Measurements from ENCODE around the gene PCCA. TPM values are rescaled to one million over a fixed set of nuclear protein-coding genes. Genes with fewer than 3 reads are reported as not detected.
A peak's percentile ranks its signal among the peaks of the same experiment; 100 is the strongest.

Gene PCCA
- total RNA-seq, 1 donor from 2014 or later: 6.4 TPM

- intact Hi-C loops (cut with micrococcal nuclease): loop anchor here (2.0 to 5.0 kb wide), 5 partner anchors 35 to 849 kb away; no protein-coding TSS in a partner anchor
- H3K27ac Mint-ChIP-seq: peak overlapping the region; percentile 85
- no peaks in the 10 kb centered on the region for H3K36me3 Mint-ChIP-seq (ENCODE audit: low read depth)
- peak; percentile 65 for DNase-seq
- H3K4me3 Mint-ChIP-seq: peak overlapping the region; percentile 77
- H3K9me3 Mint-ChIP-seq: no peaks in the 10 kb centered on the region
- H3K27me3 Mint-ChIP-seq: peaks cover 13% of the 10 kb centered on the region
- H3K4me1 Mint-ChIP-seq: peaks cover 18% of the 10 kb centered on the region
These were observed 417.3 kb downstream of the PCCA start for GRCh38 chr13:100506154-100506553.

GRCh38 chr13:100506600-100507422 lies 417.9 kb downstream of the PCCA start:
- DNase-seq: no peak
- H3K4me1 Mint-ChIP-seq: peaks cover 20% of the 10 kb centered on the region
- no peaks in the 10 kb centered on the region for H3K9me3 Mint-ChIP-seq
- intact Hi-C loops (cut with micrococcal nuclease): loop anchor here (1.0 to 5.0 kb wide), 6 partner anchors 36 to 850 kb away; no protein-coding TSS in a partner anchor
- peak overlapping the region; percentile 85 for H3K27ac Mint-ChIP-seq
- peak overlapping the region; percentile 77 for H3K4me3 Mint-ChIP-seq
- H3K27me3 Mint-ChIP-seq: peaks cover 13% of the 10 kb centered on the region
- no peaks in the 10 kb centered on the region for H3K36me3 Mint-ChIP-seq (ENCODE audit: low read depth)

GRCh38 chr13:100508455-100508854 lies 419.6 kb downstream of the PCCA start:
- DNase-seq: no peak
- no peak overlapping the region for H3K4me3 Mint-ChIP-seq
- H3K27me3 Mint-ChIP-seq: peaks cover 10% of the 10 kb centered on the region
- intact Hi-C loops (cut with micrococcal nuclease): loop anchor here (5.0 kb wide), 2 partner anchors 376 to 506 kb away; no protein-coding TSS in a partner anchor
- no peaks in the 10 kb centered on the region for H3K36me3 Mint-ChIP-seq (ENCODE audit: low read depth)
- peaks cover 20% of the 10 kb centered on the region for H3K4me1 Mint-ChIP-seq
- H3K9me3 Mint-ChIP-seq: no peaks in the 10 kb centered on the region
- H3K27ac Mint-ChIP-seq: no peak overlapping the region

- H3K27me3 Mint-ChIP-seq: peaks cover 10% of the 10 kb centered on the region
- H3K4me1 Mint-ChIP-seq: peaks cover 20% of the 10 kb centered on the region
- intact Hi-C loops (cut with micrococcal nuclease): loop anchor here (5.0 kb wide), 2 partner anchors 377 to 507 kb away; no protein-coding TSS in a partner anchor
These were observed 420.1 kb downstream of the PCCA start for GRCh38 chr13:100508996-100509395.

GRCh38 chr13:100510208-100510957 lies 421.5 kb downstream of the PCCA start:
- Mint-ChIP-seq H3K9me3 (no peaks in the 10 kb centered on the region), H3K36me3 (ENCODE audit: low read depth) (no peaks in the 10 kb centered on the region), H3K27me3 (peaks cover 8% of the 10 kb centered on the region), H3K4me3 (no peak overlapping the region), H3K27ac (no peak overlapping the region), H3K4me1 (peaks cover 22% of the 10 kb centered on the region)
- DNase-seq: no peak
- intact Hi-C loops (cut with micrococcal nuclease): loop anchor here (5.0 kb wide), 1 partner anchor 608 kb away; no protein-coding TSS in a partner anchor

More at GRCh38 chr13:100508996-100509395, 420.1 kb downstream of the PCCA start:
- Mint-ChIP-seq H3K9me3 (no peaks in the 10 kb centered on the region), H3K36me3 (ENCODE audit: low read depth) (no peaks in the 10 kb centered on the region), H3K4me3 (no peak overlapping the region), H3K27ac (no peak overlapping the region)
- DNase-seq: no peak

GRCh38 chr13:100511466-100511865 lies 422.6 kb downstream of the PCCA start:
- Mint-ChIP-seq H3K36me3 (ENCODE audit: low read depth) (no peaks in the 10 kb centered on the region), H3K27ac (no peak overlapping the region), H3K9me3 (no peaks in the 10 kb centered on the region), H3K4me3 (no peak overlapping the region), H3K4me1 (peaks cover 16% of the 10 kb centered on the region), H3K27me3 (peaks cover 8% of the 10 kb centered on the region)
- no peak for DNase-seq
- intact Hi-C loops (cut with micrococcal nuclease): loop anchor here (5.0 kb wide), 1 partner anchor 609 kb away; no protein-coding TSS in a partner anchor

GRCh38 chr13:100512422-100512821 lies 423.5 kb downstream of the PCCA start:
- Mint-ChIP-seq H3K4me3 (no peak overlapping the region), H3K4me1 (peaks cover 10% of the 10 kb centered on the region), H3K27ac (no peak overlapping the region), H3K36me3 (ENCODE audit: low read depth) (no peaks in the 10 kb centered on the region), H3K9me3 (no peaks in the 10 kb centered on the region), H3K27me3 (peaks cover 8% of the 10 kb centered on the region)
- intact Hi-C loops (cut with micrococcal nuclease): loop anchor here (5.0 kb wide), 1 partner anchor 610 kb away; no protein-coding TSS in a partner anchor
- DNase-seq: no peak

- Mint-ChIP-seq H3K4me3 (no peak overlapping the region), H3K36me3 (ENCODE audit: low read depth) (no peaks in the 10 kb centered on the region), H3K27ac (no peak overlapping the region), H3K4me1 (peaks cover 11% of the 10 kb centered on the region), H3K27me3 (peaks cover 8% of the 10 kb centered on the region), H3K9me3 (no peaks in the 10 kb centered on the region)
- DNase-seq: no peak
- intact Hi-C loops (cut with micrococcal nuclease): loop anchor here (5.0 kb wide), 1 partner anchor 611 kb away; no protein-coding TSS in a partner anchor
These were observed 424.3 kb downstream of the PCCA start for GRCh38 chr13:100513171-100513570.

GRCh38 chr13:100513987-100514670 lies 425.2 kb downstream of the PCCA start:
- Mint-ChIP-seq H3K4me1 (peaks cover 14% of the 10 kb centered on the region), H3K4me3 (no peak overlapping the region), H3K9me3 (no peaks in the 10 kb centered on the region), H3K27ac (no peak overlapping the region), H3K36me3 (ENCODE audit: low read depth) (no peaks in the 10 kb centered on the region), H3K27me3 (peaks cover 9% of the 10 kb centered on the region)
- intact Hi-C loops (cut with micrococcal nuclease): loop anchor here (1.0 to 5.0 kb wide), 6 partner anchors 119 to 857 kb away; no protein-coding TSS in a partner anchor
- DNase-seq: no peak

GRCh38 chr13:100514788-100515409 lies 426.0 kb downstream of the PCCA start:
- Mint-ChIP-seq H3K27ac (no peak overlapping the region), H3K4me3 (no peak overlapping the region), H3K36me3 (ENCODE audit: low read depth) (no peaks in the 10 kb centered on the region), H3K9me3 (no peaks in the 10 kb centered on the region), H3K4me1 (peaks cover 14% of the 10 kb centered on the region), H3K27me3 (peaks cover 6% of the 10 kb centered on the region)
- peak; percentile 91 for DNase-seq
- intact Hi-C loops (cut with micrococcal nuclease): loop anchor here (1.0 to 5.0 kb wide), 6 partner anchors 120 to 858 kb away; no protein-coding TSS in a partner anchor

- intact Hi-C loops (cut with micrococcal nuclease): loop anchor here (2.0 kb wide), 4 partner anchors 121 to 859 kb away; no protein-coding TSS in a partner anchor
- Mint-ChIP-seq H3K4me3 (no peak overlapping the region), H3K36me3 (ENCODE audit: low read depth) (no peaks in the 10 kb centered on the region), H3K27me3 (peaks cover 6% of the 10 kb centered on the region), H3K27ac (no peak overlapping the region), H3K9me3 (no peaks in the 10 kb centered on the region), H3K4me1 (peaks cover 14% of the 10 kb centered on the region)
- no peak for DNase-seq
These were observed 426.5 kb downstream of the PCCA start for GRCh38 chr13:100515410-100515800.

GRCh38 chr13:100517135-100517534 lies 428.2 kb downstream of the PCCA start:
- no peak overlapping the region for H3K27ac Mint-ChIP-seq
- no peaks in the 10 kb centered on the region for H3K9me3 Mint-ChIP-seq
- no peaks in the 10 kb centered on the region for H3K36me3 Mint-ChIP-seq (ENCODE audit: low read depth)
- peaks cover 11% of the 10 kb centered on the region for H3K4me1 Mint-ChIP-seq
- DNase-seq: no peak
- peaks cover 6% of the 10 kb centered on the region for H3K27me3 Mint-ChIP-seq
- intact Hi-C loops (cut with micrococcal nuclease): no loop called here
- no peak overlapping the region for H3K4me3 Mint-ChIP-seq

GRCh38 chr13:100517728-100518127 lies 428.8 kb downstream of the PCCA start:
- no peak overlapping the region for H3K27ac Mint-ChIP-seq
- no peak for DNase-seq
- H3K36me3 Mint-ChIP-seq (ENCODE audit: low read depth): no peaks in the 10 kb centered on the region
- no peaks in the 10 kb centered on the region for H3K9me3 Mint-ChIP-seq
- H3K27me3 Mint-ChIP-seq: peaks cover 6% of the 10 kb centered on the region
- intact Hi-C loops (cut with micrococcal nuclease): no loop called here
- no peak overlapping the region for H3K4me3 Mint-ChIP-seq
- H3K4me1 Mint-ChIP-seq: peaks cover 11% of the 10 kb centered on the region
